OCI-LY3 (cell line): ENCODE measurements around the gene TMEM208.

Experiments used
- EZH2phosphoT487 ChIP-seq: fragments of 200-600 bp; shearing (Covaris generic); IDR thresholded peaks from 2 replicates; pipeline ENCODE4 v1.6.1; 2018; ENCODE audit warnings: antibody characterized with exemption, mixed run types, low read depth
- TF ChIP-seq, protein P1 (sequence below): fragments of 200-600, 300-600 bp; sonication (generic); IDR thresholded peaks from 2 replicates; pipeline ENCODE4 v1.5.1; 2014; ENCODE audit warnings: antibody characterized with exemption, low read length, low read depth

GRCh38 chr16:67190041-67190440 lies 36.9 kb upstream of the TMEM208 start, which contains the start of gene EXOC3L1:
- TF ChIP-seq EZH2phosphoT487, result no peak
- TF ChIP-seq, protein P1, sequence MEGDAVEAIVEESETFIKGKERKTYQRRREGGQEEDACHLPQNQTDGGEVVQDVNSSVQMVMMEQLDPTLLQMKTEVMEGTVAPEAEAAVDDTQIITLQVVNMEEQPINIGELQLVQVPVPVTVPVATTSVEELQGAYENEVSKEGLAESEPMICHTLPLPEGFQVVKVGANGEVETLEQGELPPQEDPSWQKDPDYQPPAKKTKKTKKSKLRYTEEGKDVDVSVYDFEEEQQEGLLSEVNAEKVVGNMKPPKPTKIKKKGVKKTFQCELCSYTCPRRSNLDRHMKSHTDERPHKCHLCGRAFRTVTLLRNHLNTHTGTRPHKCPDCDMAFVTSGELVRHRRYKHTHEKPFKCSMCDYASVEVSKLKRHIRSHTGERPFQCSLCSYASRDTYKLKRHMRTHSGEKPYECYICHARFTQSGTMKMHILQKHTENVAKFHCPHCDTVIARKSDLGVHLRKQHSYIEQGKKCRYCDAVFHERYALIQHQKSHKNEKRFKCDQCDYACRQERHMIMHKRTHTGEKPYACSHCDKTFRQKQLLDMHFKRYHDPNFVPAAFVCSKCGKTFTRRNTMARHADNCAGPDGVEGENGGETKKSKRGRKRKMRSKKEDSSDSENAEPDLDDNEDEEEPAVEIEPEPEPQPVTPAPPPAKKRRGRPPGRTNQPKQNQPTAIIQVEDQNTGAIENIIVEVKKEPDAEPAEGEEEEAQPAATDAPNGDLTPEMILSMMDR, result no peak
